Peyer's patch (tissue), 4 donors: ENCODE measurements around the gene PTTG2. TPM values are rescaled to one million over a fixed set of nuclear protein-coding genes. Genes with fewer than 3 reads are reported as not detected.

Experiments
- DNase-seq, 3 donors: peaks; one replicate each; pipeline ENCODE4 v3.0.0-alpha.2; 2017 to 2019
- H3K27ac ChIP-seq, 4 donors: fragments of 200-600 bp; sonication (generic); one replicate each; pipeline ENCODE4 v1.5.1; 2016 to 2019
- H3K27me3 ChIP-seq, 2 donors: fragments of 200-600 bp; sonication (generic); one replicate each; pipeline ENCODE4 v1.5.1; 2019
- H3K36me3 ChIP-seq, 3 donors: fragments of 200-600 bp; sonication (generic); one replicate each; pipeline ENCODE4 v1.5.1; 2016 to 2019
- H3K4me1 ChIP-seq, 4 donors: fragments of 200-600 bp; sonication (generic); one replicate each; pipeline ENCODE4 v1.5.1; 2016 to 2019
- H3K4me3 ChIP-seq, 4 donors: fragments of 200-600 bp; sonication (generic); 1 replicate in 3 of 4; 2 replicates in 1 of 4; pipeline ENCODE4 v1.5.1; 2016 to 2019; ENCODE audit warnings: mild to moderate bottlenecking in 1 of 4
- H3K9me3 ChIP-seq, 4 donors: fragments of 200-600 bp; sonication (generic); one replicate each; pipeline ENCODE4 v1.5.1; 2016 to 2019; ENCODE audit warnings: mild to moderate bottlenecking in 1 of 4
- POLR2A ChIP-seq, 2 donors: fragments of 450-650 bp; IDR thresholded peaks; one replicate each; pipeline ENCODE4 v1.5.1; 2017; ENCODE audit warnings: antibody characterized with exemption in 2 of 2, mild to moderate bottlenecking in 2 of 2, moderate library complexity in 2 of 2
- total RNA-seq, 4 donors: library from RNA; depleted of rRNA; stranded (reverse); fragments of >200 nt; gene quantifications; one replicate each; pipeline ENCODE4 v1.1.0, GENCODE V29; 2016
- TF ChIP-seq, protein P1 (sequence below), 6 experiments: fragments of 450-650 bp in 4 of 6; fragments of 200-600 bp in 2 of 6; sonication (generic) in 1 of 6; IDR thresholded peaks; one replicate each; pipeline ENCODE4 v1.5.1; 2017 to 2019; ENCODE audit warnings: antibody characterized with exemption in 6 of 6, mild to moderate bottlenecking in 3 of 6, moderate library complexity in 1 of 6

PTTG2 gene
- total RNA-seq, 4 donors from 2014 or later, result 2.5 to 8.3 TPM; not detected in 2

DNA sequence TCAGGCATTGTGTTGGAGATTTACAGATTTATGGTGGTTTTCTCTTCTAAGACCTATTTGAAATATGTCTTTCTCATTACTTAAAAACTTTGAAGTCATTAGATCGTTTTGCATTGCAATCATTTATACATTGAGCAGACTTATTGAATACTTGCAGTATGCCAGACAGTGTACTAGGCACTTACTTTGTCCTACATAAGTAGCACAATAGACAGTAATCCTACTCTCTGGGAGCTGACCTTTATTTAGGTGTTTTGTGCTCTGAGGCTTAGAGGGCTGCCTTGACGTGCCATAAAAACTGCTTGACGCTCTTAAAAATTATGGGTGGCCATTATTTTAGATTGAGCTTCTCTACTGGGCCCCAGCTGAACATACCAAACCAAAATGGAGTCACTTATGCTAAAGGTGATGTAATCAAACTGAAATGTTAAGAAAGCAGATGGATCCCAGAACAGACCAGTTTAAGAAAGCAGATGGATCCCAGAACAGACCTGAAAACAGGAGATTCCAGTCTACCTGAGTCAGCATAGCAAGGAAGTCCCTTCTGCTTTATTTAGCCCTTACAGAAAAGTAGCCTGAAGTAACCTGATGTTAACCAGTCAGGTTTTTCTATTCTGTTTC, 42.4 kb downstream of the PTTG2 start:
- Histone ChIP-seq H3K27ac (no peak overlapping the region), H3K9me3 (no peaks in the 10 kb centered on the region), H3K4me3 (no peak overlapping the region), H3K36me3 (no peaks in the 10 kb centered on the region), H3K27me3 (no peaks in the 10 kb centered on the region), H3K4me1 (peaks cover 0 to 11% (median 0%) of the 10 kb centered on the region in 4 donors)
- DNase-seq, result no peak
- TF ChIP-seq POLR2A (IDR thresholded peaks at IDR 0.05), result no peak
- TF ChIP-seq, protein P1, sequence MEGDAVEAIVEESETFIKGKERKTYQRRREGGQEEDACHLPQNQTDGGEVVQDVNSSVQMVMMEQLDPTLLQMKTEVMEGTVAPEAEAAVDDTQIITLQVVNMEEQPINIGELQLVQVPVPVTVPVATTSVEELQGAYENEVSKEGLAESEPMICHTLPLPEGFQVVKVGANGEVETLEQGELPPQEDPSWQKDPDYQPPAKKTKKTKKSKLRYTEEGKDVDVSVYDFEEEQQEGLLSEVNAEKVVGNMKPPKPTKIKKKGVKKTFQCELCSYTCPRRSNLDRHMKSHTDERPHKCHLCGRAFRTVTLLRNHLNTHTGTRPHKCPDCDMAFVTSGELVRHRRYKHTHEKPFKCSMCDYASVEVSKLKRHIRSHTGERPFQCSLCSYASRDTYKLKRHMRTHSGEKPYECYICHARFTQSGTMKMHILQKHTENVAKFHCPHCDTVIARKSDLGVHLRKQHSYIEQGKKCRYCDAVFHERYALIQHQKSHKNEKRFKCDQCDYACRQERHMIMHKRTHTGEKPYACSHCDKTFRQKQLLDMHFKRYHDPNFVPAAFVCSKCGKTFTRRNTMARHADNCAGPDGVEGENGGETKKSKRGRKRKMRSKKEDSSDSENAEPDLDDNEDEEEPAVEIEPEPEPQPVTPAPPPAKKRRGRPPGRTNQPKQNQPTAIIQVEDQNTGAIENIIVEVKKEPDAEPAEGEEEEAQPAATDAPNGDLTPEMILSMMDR (IDR thresholded peaks at IDR 0.05), result no peak

DNA sequence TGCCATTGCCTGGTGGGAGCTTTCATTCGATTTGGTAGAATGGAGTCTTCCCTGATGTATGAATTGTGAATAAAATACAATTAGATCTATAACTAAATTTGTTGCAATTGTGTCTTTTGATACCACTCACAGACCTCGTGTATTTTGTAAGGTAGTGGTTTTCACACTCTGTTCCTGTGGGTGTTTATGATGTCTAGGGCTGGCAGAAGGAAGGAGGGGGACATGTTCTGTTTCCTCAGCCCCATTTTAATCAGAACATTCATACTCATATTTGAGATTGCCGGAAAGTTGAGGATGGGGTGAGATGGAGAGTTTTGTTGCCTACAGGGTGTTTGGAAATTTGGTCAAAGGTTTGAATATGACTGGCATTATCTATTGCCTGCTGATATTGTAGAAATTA, 42.9 kb downstream of the PTTG2 start:
- TF ChIP-seq POLR2A (IDR thresholded peaks at IDR 0.05), result no peak
- TF ChIP-seq, protein P1 (IDR thresholded peaks at IDR 0.05), result no peak
- Histone ChIP-seq H3K4me1 (peaks cover 0 to 13% (median 0%) of the 10 kb centered on the region in 4 donors), H3K4me3 (no peak overlapping the region), H3K9me3 (no peaks in the 10 kb centered on the region), H3K27ac (no peak overlapping the region), H3K36me3 (no peaks in the 10 kb centered on the region), H3K27me3 (no peaks in the 10 kb centered on the region)
- DNase-seq, result no peak

DNA sequence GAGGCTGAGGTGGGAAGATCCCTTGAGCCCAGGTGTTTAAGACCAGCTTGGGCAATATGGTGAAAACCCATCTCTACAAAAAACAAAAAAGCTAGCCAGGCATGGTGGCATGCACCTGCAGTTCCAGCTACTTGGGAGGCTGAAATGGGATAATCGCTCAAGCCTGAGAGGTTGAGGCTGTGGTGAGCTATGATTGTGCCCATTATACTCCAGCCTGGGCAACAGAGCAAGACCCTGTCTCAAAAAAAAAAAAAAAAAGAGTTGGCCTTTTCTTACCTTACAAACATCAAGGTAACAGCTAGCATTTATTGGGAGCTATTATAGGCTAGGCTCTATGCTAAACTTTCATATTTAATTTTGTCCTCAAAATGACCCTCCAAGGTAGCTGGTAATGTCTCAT, 43.4 kb downstream of the PTTG2 start:
- peaks cover 0 to 18% (median 0%) of the 10 kb centered on the region in 4 donors for H3K4me1 ChIP-seq
- no peak overlapping the region for H3K4me3 ChIP-seq
- H3K36me3 ChIP-seq, result no peaks in the 10 kb centered on the region
- H3K27ac ChIP-seq, result no peak overlapping the region
- no peak for DNase-seq
- H3K27me3 ChIP-seq, result no peaks in the 10 kb centered on the region
- TF ChIP-seq, protein P1 (IDR thresholded peaks at IDR 0.05), result no peak
- no peak for TF ChIP-seq POLR2A (IDR thresholded peaks at IDR 0.05)
- no peaks in the 10 kb centered on the region for H3K9me3 ChIP-seq

DNA sequence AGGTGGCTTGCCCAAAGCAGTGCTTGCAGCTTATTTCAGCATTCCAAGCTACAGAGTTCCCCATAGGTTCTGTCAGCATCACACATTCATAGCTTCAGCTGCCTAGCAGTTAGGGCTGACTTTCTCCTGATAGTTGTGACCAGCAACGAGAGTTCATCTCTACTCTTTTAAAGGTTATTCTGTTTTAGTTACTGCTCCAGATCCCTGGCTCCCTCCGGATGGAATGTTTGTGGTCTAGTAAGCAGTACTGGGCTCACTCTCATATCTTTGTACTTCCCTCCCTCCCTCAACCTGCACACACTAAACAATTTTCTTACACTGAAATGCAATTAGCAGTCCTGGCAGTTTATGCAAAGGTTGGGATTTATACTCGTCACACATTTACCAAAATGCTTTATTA, 43.9 kb downstream of the PTTG2 start:
- no peak overlapping the region for H3K27ac ChIP-seq
- no peak for DNase-seq
- H3K4me3 ChIP-seq, result no peak overlapping the region
- TF ChIP-seq, protein P1 (IDR thresholded peaks at IDR 0.05), result no peak
- no peak for TF ChIP-seq POLR2A (IDR thresholded peaks at IDR 0.05)
- H3K27me3 ChIP-seq, result no peaks in the 10 kb centered on the region
- no peaks in the 10 kb centered on the region for H3K36me3 ChIP-seq
- H3K4me1 ChIP-seq, result peaks cover 0 to 18% (median 0%) of the 10 kb centered on the region in 4 donors
- H3K9me3 ChIP-seq, result no peaks in the 10 kb centered on the region

DNA sequence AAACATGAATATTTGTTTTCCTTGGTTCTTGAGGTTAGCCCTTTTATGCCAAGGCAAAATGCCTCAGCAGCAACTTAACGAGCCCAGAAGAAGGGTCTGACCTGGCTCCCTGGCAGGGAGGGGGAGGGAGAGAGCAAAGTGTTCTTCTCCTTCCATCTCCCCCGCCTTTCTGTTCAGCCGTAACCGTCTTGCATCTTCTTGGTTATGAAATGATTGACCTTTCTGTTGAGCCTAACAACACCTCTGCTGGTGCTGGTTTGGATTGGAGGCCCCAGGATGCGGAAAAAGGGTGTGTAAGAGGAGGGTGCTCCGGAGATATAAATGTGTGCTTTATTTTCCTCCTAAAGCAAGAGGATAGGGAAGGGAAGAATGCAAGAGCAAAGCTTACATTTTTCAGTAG, 44.7 kb downstream of the PTTG2 start:
- no peaks in the 10 kb centered on the region for H3K36me3 ChIP-seq
- DNase-seq, result no peak
- no peak for TF ChIP-seq POLR2A (IDR thresholded peaks at IDR 0.05)
- TF ChIP-seq, protein P1 (IDR thresholded peaks at IDR 0.05), result no peak
- H3K4me1 ChIP-seq, result peaks cover 0 to 21% (median 0%) of the 10 kb centered on the region in 4 donors
- H3K9me3 ChIP-seq, result no peaks in the 10 kb centered on the region
- H3K27me3 ChIP-seq, result no peaks in the 10 kb centered on the region
- H3K27ac ChIP-seq, result peak overlapping the region in 1 of 4 donors; percentile 13
- H3K4me3 ChIP-seq, result no peak overlapping the region
